Measurements from ENCODE around the gene CLEC4E.
"Not testable (repeated sequence)": the region's sequence is repeated elsewhere in the genome, so short reads cannot be mapped to it uniquely, and the experiment has no call there.

CLEC4E gene, protein sequence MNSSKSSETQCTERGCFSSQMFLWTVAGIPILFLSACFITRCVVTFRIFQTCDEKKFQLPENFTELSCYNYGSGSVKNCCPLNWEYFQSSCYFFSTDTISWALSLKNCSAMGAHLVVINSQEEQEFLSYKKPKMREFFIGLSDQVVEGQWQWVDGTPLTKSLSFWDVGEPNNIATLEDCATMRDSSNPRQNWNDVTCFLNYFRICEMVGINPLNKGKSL

DNA sequence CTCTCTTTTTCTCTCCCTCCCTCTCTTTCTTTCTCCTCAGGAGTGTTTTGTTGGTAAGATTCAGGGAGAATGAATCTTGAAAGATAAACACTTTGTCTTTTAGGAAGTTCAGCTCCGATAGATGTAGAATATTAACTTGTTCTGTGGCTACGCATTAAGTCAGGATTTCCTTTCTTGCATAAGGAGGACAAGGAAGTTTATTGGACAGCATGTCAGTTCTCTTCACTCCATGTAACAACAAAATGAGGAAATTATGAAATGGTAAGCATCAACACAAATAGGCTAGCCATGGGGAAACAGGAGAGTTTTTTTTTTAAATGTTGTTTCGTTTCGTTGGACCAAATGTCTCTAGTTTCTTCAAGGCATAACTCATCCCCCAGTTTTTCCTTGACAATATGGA, at the start of gene CLEC4E:
CLEC4E (minus strand) TSS at position 75 of the 400 bp plus-strand sequence. CDS start 108 bp downstream, outside the sequence.
- not testable (repeated sequence) for DNase-seq

DNA sequence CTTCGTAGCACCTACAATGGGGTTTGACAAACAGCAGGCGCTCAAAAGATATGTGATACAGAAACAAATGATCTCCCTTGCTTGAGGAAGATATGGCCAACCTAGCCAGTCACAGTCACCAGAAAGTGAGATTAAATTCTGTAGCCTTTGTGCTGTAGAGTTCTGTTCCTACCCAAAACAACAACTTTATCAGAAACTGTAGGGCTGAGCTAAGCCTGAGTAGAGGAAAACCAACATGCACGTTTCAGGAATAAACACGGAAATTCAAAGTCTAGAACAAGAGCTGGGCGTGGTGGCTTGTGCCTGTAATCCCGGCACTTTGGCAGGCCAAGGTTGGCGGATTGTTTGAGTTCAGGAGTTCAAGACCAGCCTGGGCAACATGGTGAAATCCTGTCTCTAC, 49.0 kb upstream of the CLEC4E start:
- no peak for DNase-seq

- not testable (repeated sequence) for DNase-seq
These were observed 43.8 kb upstream of the CLEC4E start for GRCh38 chr12:8584478-8584877.

- no peak for DNase-seq
These were observed 43.3 kb upstream of the CLEC4E start for GRCh38 chr12:8584004-8584403.

GRCh38 chr12:8581098-8581784, 40.5 kb upstream of the CLEC4E start:
- DNase-seq: no peak

GRCh38 chr12:8577879-8578278, 37.2 kb upstream of the CLEC4E start:
- no peak for DNase-seq

GRCh38 chr12:8572507-8572906, 31.8 kb upstream of the CLEC4E start:
- no peak for DNase-seq

GRCh38 chr12:8566525-8566924, 25.8 kb upstream of the CLEC4E start:
- no peak for DNase-seq

- not testable (repeated sequence) for DNase-seq
These were observed 25.3 kb upstream of the CLEC4E start for GRCh38 chr12:8566052-8566451.

GRCh38 chr12:8564656-8565055, 24.0 kb upstream of the CLEC4E start:
- no peak for DNase-seq

DNA sequence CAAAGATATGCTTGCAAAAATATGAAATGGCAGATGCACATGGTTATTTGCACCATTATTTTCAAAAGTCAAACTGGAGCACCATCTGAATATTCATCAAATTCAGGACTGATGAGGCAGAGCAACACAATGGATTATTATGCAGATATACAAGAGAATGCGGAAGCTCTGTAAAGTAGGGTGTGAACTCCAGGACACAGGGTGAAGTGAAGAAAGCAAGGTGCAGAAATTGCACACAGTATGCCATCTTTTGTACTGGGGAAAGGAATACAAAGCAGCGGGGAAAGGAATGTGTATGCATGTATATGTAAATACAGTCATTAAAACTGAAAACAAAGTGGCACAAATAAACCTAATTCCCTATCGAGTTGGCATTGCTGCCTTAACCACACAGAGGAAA, 22.7 kb upstream of the CLEC4E start:
- DNase-seq: no peak

GRCh38 chr12:8562310-8562709, 21.6 kb upstream of the CLEC4E start:
- no peak for DNase-seq

DNA sequence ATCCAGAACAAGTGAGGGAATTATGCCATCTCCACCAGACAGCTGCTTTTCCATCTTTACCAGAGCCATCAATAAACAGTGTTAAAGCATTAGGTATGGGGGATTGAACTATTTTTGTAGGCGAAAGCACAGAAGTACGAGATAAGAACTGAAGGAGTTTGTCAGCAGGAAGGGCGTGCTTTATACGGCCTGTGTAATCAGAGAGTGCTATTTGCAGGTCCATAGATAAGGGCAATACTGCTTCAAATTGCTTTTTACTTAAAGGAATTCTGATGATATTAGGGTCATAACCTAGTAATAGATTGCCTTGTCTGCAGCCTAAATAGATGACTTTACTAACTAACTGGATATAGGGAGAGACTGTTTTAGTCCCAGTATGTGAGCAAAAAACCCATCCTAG, 20.3 kb upstream of the CLEC4E start:
- no peak for DNase-seq

DNA sequence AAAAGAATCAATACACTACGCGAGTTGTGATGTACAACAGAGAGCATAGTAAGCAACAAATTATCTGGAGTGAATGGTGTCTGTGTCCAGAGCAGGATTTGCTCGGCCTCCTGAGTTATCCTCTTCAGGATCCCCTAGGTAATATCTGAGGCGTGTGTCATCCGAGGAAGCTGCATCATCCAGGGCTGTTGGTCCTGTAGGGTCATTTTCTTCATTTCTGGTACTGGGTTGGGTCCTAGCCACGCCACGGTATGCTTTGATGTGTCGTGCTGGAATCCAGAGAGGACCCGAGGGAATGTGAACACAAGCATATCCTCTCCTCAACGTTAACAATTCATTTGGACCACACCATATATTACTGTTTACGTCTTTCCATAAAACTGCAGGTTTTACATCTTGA, 19.0 kb upstream of the CLEC4E start:
- DNase-seq: no peak

DNA sequence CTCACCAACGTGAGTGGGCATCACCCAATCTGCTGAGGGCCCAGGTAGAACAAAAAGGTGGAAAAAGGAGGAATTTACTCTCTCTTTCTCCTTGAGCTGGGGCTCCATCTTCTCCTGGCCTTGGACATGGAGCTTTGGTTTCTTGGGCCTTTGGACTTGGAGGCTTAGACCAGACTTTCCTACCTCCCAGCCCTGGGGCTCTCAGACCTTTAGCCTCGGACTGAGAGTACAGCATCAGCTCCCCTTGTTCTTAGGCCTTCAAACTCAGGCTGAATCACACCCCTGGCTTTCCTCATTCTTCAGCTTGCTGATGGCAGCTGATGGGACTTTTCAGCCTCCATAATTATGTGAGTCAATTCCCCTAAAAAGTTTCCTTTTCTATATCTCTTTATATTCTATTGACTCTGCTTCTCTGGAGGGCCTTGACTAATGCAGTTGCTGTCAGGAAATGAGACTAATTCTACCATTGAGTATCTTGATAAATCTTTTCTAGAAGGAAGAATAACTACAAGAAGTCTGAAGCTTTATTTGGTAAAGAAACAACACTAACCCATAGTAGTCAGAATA, 15.9 kb upstream of the CLEC4E start:
- DNase-seq: no peak

GRCh38 chr12:8554451-8555195, 13.9 kb upstream of the CLEC4E start:
- DNase-seq: peak; percentile 20

DNA sequence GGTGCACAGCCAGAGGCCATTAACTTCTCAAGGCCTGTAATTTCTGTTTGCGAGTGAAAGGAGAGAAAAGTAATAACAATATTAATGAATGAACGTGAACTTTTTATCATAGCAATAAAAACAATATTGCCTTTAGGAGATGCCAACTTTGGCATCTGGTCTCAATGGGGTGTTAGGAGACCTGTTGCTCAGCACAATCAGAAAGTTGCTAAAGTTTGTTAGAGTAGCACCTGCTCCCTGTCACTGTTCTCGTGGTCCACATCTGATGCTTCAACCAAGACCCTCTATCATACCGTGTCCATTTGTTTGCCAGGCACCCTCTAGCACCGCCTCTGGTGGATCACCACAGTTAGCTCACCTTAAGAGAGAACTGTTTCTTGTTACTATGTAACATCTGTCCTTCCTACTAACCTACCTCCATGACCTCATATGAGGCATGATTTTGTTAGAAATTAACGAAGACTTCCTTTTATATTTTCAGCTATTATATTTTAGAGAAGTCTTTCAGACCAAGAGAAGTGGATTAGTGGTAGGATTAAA, 12.5 kb upstream of the CLEC4E start:
- no peak for DNase-seq

DNA sequence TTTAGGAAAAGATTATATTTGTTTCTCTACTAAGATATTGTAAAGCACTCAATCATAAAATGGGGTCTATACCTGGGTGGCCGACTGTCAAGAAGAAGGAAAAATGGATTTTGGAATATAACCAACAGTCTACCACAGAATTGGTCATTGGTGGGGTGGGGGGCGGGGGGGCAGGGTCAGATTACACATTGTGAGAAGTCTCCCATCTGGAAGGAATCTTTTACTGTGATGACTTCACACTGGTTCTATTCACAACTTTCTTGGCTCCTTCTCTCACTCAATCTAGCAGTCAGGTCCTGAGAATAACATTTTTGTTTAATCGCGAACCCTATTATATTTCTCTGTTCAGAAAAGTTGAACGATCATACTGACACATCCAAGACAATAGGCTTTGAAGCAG, 8.7 kb upstream of the CLEC4E start:
- DNase-seq: no peak

- DNase-seq: no peak
These were observed 7.5 kb upstream of the CLEC4E start for GRCh38 chr12:8548192-8548591.

DNA sequence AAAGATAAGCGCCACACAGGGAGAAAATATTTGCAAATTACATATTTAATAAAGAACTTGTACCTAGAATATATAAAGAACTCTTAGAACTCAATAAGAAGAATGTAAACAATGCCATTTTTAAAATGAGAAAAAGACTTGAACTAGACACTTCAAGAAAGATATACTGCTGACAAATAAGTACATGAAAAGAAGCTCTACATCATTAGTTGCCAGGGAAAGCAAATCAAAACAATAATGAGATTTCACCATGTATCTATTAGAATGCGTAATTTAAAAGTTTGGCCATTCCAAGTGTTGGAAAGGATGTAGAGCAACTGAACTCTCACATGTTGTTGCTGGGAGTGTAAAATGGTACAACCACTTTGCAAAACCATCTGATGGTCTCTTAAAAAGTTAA, 6.9 kb upstream of the CLEC4E start:
- no peak for DNase-seq

DNA sequence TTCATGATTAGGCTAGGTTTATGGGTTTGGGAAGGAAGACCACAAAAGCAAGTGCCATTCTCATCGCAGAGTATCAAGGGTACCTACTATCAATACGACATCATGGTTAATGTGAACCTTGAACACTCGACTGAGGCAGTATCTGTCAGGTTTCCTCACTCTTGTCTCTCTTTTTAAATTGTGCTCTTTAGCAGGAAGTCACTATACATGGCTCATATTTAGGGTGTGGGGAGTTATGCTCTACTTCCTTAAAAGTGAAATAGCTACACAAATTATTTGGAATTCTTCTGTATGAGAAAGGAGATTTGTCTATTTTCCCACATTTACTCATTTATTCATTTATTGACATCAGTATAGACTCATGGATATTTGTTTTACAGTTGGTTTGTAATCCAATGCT, 5.9 kb upstream of the CLEC4E start:
- no peak for DNase-seq

- DNase-seq: peak; percentile 40
These were observed 3.6 kb upstream of the CLEC4E start for GRCh38 chr12:8544295-8544694.

DNA sequence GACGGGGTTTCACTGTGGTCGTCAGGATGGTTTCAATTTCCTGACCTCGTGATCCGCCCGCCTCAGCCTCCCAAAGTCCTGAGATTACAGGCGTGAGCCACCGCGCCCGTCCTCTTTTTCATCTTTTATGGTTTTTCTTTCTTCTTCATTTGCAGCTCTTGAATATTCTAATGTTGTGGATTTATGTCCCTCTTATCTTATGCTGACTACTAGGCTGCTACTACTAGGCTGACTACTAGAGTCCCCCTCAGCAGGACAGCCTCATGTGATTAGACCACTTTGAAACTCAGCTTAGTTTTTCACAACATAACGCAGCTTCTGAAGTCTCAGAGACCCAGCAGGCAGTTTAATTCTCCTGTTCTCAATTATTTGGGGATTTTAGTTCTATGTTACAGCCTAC, 857 bp upstream of the CLEC4E start:
- no peak for DNase-seq
